HG03457 (cell line): ENCODE measurements around the gene LAMP1.
"Not testable (repeated sequence)": the region's sequence is repeated elsewhere in the genome, so short reads cannot be mapped to it uniquely, and the experiment has no call there.

Experiments used
- ATAC-seq: cut with Tn5 transposase; IDR thresholded peaks from one replicate; pipeline ENCODE4 v1.9.1; 2021; ENCODE audit warnings: moderate number of reproducible peaks; ENCODE audit not compliant: unreplicated experiment

LAMP1 gene

GRCh38 chr13:113296823-113297369 lies at the start of gene LAMP1:
LAMP1 (plus strand) TSS chr13:113297239; CDS start chr13:113297435, 196 bp downstream.
- peak; percentile 52 for ATAC-seq

GRCh38 chr13:113252516-113253095 lies 44.4 kb upstream of the LAMP1 start:
- ATAC-seq: no peak

- ATAC-seq: not testable (repeated sequence)
These were observed 39.1 kb upstream of the LAMP1 start for GRCh38 chr13:113257908-113258307.

- ATAC-seq: no peak
These were observed 38.6 kb upstream of the LAMP1 start for GRCh38 chr13:113258321-113259054.

- ATAC-seq: no peak
These were observed 36.0 kb upstream of the LAMP1 start for GRCh38 chr13:113260996-113261395.

- ATAC-seq: not testable (repeated sequence)
These were observed 34.0 kb upstream of the LAMP1 start for GRCh38 chr13:113263016-113263415.

GRCh38 chr13:113267642-113268405 lies 29.2 kb upstream of the LAMP1 start:
- no peak for ATAC-seq

- no peak for ATAC-seq
These were observed 25.0 kb upstream of the LAMP1 start for GRCh38 chr13:113272031-113272430.

GRCh38 chr13:113272701-113273181 lies 24.3 kb upstream of the LAMP1 start:
- ATAC-seq: no peak

- ATAC-seq: no peak
These were observed 23.7 kb upstream of the LAMP1 start for GRCh38 chr13:113273321-113273720.

GRCh38 chr13:113273851-113274590 lies 23.0 kb upstream of the LAMP1 start:
- no peak for ATAC-seq

- ATAC-seq: no peak
These were observed 22.3 kb upstream of the LAMP1 start for GRCh38 chr13:113274721-113275120.

GRCh38 chr13:113275387-113275786 lies 21.7 kb upstream of the LAMP1 start:
- ATAC-seq: no peak

GRCh38 chr13:113280126-113280525 lies 16.9 kb upstream of the LAMP1 start:
- no peak for ATAC-seq

- ATAC-seq: no peak
These were observed 13.1 kb upstream of the LAMP1 start for GRCh38 chr13:113283904-113284303.

GRCh38 chr13:113288880-113289279 lies 8.2 kb upstream of the LAMP1 start:
- no peak for ATAC-seq

- ATAC-seq: no peak
These were observed 5.9 kb upstream of the LAMP1 start for GRCh38 chr13:113291129-113291528.

- ATAC-seq: no peak
These were observed 4.8 kb upstream of the LAMP1 start for GRCh38 chr13:113292021-113292862.

GRCh38 chr13:113293686-113294085 lies 3.4 kb upstream of the LAMP1 start:
- no peak for ATAC-seq

GRCh38 chr13:113295776-113296175 lies 1.3 kb upstream of the LAMP1 start:
- ATAC-seq: no peak
